HG03159 (cell line): ENCODE results near the gene MST1R.
"Not testable (repeated sequence)": the region's sequence is repeated elsewhere in the genome, so short reads cannot be mapped to it uniquely, and the experiment has no call there.

ENCODE experiments used
- ATAC-seq: cut with Tn5 transposase; IDR thresholded peaks from one replicate; pipeline ENCODE4 v1.9.1; 2021; ENCODE audit warnings: mild to moderate bottlenecking, moderate library complexity; ENCODE audit not compliant: unreplicated experiment

Gene MST1R

DNA sequence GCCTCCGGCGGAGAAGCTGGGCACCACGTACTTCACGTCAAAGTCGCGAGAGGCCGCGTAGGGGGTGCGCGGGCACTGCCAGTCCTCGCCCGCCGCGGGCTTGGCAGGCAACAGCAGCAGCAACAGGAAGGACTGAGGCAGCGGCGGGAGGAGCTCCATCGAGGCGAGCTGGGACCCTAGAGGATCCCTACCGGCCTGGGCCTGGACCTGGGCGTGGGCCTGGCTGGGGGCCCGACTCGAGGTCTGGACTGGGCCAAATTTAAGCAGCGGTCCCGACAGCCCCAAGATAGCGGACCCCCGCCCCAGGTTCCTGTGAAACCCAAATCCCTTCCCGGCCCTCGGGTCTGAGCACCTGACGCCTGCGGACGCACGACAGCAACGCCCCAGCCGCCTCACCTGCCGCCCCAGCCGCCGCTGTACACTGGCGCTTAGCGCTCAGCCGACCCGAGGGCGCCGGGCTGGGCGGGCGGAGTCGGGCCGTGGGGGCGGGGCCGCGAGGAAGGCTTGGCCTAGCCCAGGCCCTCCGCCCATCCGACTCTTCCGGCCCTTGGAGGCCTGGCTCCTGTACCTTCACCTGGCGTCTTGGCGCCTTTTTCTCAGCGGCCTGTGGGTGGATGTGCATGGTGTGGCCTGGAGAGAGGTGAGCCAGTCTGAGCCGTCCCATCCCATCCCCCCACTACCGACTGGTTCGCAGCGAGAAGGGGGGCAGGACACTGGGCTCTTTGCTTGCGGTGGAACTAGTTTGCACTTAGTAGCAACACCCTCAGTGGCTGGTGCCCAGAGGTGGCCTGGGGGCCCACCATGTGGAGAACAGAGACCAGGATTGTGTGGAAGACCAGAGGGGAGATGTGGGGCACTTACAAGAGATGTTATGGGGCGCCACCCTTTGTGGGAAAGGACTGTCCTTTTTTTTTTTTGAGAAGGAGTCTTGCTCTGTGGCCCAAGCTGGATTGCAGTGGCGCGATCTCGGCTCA, at the start of gene MST1R:
Gene MST1R (minus strand): TSS at position 423 of the 974 bp plus-strand sequence. CDS start 264 bp downstream, at position 159.
- ATAC-seq = peak; percentile 74

- no peak for ATAC-seq
Observed at GRCh38 chr3:49952924-49953323, 49.3 kb upstream of the MST1R start.

GRCh38 chr3:49942651-49943050, 39.0 kb upstream of the MST1R start:
- no peak for ATAC-seq

DNA sequence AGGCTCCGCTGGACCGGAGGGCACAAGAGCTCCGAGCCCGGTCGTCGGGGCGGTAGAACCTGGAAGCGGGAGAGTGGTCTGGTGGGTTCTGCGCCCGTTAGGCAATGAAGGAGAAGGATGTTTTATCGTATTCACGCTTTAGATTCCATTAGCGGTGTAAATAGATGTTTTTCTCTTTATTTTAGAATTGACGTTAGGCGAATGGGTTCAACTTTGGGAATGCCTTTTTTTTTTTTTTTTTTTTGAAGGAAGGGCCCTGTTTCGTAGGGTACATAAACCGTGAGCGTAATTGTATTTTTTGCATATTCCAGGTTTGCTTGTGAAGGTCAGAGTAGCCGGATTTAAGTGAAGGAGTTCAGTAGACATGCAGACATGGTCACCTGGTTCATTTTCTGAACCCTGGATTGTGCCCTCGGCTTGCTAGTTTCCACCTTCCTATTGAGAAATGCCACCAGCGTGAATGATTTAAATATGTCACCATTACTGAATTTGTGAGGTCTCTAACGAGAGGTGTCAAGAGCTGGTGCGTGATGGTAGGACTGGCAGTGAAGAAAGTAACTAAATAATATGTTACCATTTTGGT, 37.1 kb upstream of the MST1R start:
- ATAC-seq = no peak

DNA sequence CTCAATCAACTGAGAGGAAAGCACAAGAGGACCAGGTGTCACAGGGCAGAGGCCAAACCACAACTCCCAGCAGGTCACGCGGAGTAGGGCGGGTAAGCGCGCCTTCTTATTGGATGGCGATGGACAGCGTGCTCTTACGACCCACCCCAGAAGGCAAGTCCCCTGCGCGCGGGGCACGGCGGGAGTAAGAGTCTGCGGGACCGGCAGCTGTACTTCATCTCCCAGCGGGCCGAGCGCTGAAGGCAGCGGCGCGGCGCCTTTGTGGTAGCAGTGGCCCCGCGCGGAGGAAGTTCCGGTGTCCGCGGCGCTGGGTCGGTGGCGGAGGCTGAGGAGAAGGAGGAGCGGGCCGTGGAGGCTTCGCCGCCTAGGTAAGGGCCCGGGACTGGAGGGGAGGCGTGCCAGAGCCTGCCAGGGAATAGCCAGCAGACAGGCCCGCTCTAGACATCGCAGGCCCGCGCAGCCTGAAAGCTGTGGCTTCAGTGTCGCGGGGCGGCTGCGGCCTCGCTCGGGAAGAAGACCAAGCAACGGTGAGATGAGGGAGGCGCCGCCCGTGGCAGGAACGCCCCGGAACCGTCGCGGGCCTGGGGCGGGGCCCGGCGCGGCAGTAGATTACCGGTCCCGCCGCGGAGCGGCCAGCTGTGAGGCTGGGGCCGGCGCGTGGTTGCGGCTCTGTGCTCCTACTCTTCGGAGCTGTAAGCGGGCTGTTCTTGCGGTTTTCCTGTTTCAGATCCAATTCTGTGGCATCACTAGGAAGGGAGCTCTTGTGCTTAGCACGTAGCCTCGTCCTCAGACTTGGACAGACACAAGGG, 36.4 kb upstream of the MST1R start, which contains the start of gene RBM6:
Gene RBM6 (plus strand): TSS at position 293 of the 809 bp plus-strand sequence. CDS start 22,492 bp downstream, outside the sequence.
- peak; percentile 90 for ATAC-seq

DNA sequence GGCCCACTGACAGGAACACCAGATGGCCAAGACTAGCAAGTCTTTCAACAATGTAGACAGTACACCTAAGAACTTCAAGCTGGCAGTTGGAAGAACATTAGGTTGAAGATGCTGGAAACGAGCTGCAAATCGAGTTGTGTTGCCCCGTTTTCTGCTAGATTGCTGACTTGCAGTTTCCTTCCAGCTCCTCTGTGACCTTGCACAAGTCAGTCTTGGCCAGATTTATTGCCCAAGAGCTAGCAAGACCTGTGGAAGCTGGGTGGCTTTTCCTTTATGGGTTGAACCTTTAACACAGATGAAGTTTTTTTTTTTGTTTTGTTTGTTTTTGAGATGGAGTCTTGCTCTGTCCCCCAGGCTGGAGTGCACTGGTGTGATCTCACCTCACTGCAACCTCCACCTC, 33.4 kb upstream of the MST1R start:
- no peak for ATAC-seq

- not testable (repeated sequence) for ATAC-seq
Observed at GRCh38 chr3:49932281-49932680, 28.6 kb upstream of the MST1R start.

DNA sequence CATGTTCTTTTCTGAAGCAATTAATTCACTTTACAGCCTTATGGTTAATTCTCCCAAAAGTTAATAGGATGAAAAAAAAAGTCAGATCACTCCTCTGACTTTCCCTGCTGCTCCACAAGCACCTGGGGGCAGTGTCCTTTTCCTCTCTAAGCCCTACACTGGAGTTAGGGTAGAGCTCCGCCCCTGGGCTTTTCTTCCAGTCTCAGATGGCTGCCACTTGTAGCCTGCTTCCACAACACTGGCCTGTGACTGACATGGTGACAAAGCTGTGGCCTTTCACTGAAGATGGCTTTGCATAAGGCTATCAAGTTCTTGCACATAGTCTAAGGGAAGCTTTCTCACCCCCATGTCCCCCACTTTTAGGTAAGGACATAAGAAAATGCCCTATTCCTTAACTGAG, 27.2 kb upstream of the MST1R start:
- ATAC-seq = no peak

- ATAC-seq = no peak
Observed at GRCh38 chr3:49930168-49930690, 26.6 kb upstream of the MST1R start.

DNA sequence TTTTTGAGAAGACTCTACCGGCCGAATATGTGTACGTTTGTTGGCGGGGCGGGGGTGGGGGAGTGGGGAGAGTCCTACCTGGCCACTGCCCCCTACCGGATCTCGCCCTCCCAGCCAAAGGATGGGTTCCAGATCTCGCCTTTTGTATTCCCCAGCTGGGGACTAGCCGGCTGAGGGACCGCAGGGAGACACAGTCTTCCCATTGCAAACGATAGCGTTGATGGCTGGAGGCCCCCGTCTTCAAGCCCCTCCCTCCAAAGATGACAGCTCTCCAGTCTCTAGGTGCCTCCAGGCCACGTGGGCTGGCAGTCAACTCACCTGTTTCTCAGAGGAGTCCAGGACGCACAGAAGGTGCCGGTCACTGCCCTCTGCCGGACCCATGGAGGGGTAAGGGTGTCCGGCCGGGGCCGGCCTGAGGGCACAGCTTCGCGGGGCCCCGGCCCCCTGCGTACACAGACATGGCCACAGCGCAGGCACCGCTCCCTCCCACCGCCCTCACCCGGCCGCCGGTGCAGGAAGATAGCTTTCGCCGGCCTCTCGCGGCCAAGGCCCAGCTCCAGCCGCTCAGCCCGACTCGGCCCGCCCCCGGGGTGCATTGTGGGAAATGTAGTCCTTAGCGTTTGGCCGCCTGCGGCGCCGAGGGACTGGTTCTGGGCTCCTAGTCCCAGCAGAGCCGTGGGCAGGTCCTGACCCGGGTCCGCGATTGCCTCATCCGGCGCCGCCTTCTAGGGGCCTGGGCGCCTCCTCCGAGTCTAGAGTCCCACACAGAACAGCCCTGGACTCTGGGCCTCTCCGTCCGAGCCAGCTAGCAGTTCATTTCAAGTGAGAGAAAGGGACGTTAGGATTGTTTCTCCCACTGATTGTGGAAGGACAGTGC, 25.9 kb upstream of the MST1R start, which contains the start of gene MON1A:
Gene MON1A (minus strand): TSS at position 521 of the 877 bp plus-strand sequence. CDS start 16,465 bp downstream, outside the sequence.
- peak; percentile 91 for ATAC-seq

- ATAC-seq = no peak
Observed at GRCh38 chr3:49928481-49929017, 24.9 kb upstream of the MST1R start.

- ATAC-seq = no peak
Observed at GRCh38 chr3:49927798-49928197, 24.1 kb upstream of the MST1R start.

- ATAC-seq = no peak
Observed at GRCh38 chr3:49926117-49926728, 22.6 kb upstream of the MST1R start.

DNA sequence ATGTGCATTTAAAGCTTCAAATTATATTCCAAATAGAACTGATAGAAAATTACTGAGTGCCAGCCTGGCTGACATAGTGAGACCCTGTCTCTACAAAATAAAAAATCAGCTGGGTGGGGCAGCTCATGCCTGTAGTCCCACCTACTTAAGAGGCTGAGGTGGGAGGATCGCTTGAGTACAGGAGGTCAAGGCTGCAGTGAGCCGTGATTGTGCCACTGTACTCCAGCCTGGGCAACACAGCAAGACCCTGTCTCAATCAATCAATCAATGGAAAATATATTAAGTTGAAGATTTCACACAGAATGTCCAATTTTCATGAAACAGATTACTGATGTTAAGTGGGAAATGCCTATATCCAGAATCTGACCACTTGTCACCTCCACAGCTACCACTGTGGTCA, 21.8 kb upstream of the MST1R start:
- ATAC-seq = no peak

DNA sequence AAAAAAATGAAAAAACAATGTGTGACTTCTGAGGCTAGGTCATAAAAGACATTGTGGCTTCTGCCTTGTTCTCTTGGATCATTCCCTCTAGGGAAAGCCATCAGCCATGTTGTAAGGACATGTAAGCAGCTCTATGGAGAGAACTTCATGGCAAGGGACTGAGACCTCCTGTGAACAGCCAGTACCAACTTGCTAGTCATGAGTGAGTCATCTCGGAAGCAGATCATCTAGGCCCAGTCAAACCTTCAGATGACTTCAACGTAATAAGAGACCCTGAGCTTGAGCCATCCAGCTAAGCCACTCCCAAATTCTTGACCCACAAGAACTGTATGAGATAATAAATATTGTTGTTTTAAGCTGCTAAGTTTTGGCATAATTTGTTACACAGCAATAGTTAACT, 21.0 kb upstream of the MST1R start:
- no peak for ATAC-seq

DNA sequence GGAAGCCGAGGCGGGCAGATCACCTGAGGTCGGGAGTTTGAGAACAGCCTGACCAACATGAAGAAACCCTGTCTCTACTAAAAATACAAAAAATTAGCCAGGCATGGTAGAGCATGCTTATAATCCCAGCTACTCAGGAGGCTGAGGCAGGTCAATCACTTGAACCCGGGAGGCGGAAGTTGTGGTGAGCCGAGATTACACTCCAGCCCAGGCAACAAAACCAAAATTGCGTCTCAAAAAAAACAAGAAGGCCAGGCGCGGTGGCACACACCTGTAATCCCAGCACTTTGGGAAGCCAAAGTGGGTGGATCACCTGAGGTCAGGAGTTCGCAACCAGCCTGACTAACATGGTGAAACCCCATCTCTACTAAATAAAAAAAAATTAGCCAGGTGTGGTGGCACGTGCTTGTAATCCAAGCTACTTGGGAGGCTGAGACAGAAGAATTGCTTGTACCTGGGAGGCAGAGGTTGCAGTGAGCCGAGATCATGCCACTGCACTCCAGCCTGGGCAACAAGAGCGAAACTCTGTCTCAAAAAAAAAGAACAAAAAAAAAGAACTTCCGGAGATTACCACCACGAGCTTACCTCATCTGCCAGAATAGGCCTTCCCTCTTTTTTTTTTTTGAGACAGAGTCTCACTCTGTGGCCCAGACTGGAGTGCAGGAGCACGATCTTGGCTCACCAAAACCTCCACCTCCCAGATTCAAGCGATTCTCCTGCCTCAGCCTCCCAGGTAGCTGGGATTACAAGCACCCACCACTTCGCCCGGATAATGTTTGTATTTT, 14.3 kb upstream of the MST1R start:
- ATAC-seq = not testable (repeated sequence)

DNA sequence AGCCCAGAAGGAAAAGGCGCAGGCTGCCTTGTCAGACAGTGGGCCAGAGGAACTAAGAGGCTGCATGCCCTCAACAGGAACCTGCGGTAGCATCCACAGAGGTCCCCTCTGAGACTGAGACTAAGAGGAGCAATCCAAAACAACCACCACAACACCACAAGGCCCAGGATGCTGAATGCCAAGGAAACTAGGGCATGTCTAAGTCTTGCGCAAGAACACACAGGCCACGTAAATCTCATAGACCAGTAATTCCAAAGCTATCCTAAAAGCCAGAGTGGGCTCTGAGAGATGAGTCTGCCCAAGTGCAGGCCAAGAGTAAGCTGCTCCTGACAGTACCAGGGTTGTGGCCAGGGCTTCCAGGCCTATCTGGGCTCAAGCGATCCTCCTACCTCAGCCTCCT, 13.0 kb upstream of the MST1R start:
- ATAC-seq = no peak

DNA sequence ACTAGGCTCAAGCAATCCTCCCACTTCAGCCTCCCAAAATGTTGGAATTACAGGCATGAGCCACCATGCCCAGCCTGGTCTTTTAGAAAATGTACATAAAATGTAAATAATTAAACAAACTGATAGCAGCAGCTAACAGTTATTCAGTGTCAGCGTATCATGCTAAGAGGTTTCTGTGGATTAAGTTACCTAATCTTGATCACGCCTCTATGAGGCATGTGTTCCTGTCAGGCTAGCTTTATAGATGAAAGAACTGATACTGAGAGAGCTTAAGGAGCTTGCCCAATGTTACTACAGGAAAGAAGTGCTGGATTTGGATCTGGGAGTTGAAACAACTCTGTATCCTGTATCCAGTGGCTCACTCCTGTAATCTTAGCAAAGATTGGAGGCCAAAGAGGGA, 11.2 kb upstream of the MST1R start:
- no peak for ATAC-seq
